Suprapubic skin (tissue), 4 donors: ENCODE data around the gene LMX1A.

Experiments
- EP300 ChIP-seq: sonication (generic); formaldehyde crosslinking; IDR thresholded peaks from one replicate; pipeline ENCODE4 v1.6.1; 2017; ENCODE audit warnings: antibody characterized with exemption
- POLR2A ChIP-seq, 2 donors: fragments of 450-650 bp; IDR thresholded peaks; one replicate each; pipeline ENCODE4 v1.6.1; 2017; ENCODE audit warnings: antibody characterized with exemption in 2 of 2, mild to moderate bottlenecking in 2 of 2, moderate library complexity in 2 of 2
- POLR2AphosphoS5 ChIP-seq, 3 donors: sonication (generic); formaldehyde crosslinking; IDR thresholded peaks; one replicate each; pipeline ENCODE4 v1.6.1; 2017; ENCODE audit warnings: antibody characterized with exemption in 3 of 3
- TF ChIP-seq, protein P1 (sequence below), 2 donors: fragments of 200-600 bp in 1 of 2; fragments of 450-650 bp in 1 of 2; sonication (generic) in 1 of 2; IDR thresholded peaks; one replicate each; pipeline ENCODE4 v1.5.1; 2016 to 2019; ENCODE audit warnings: antibody characterized with exemption in 2 of 2, mild to moderate bottlenecking in 1 of 2, moderate library complexity in 1 of 2

DNA sequence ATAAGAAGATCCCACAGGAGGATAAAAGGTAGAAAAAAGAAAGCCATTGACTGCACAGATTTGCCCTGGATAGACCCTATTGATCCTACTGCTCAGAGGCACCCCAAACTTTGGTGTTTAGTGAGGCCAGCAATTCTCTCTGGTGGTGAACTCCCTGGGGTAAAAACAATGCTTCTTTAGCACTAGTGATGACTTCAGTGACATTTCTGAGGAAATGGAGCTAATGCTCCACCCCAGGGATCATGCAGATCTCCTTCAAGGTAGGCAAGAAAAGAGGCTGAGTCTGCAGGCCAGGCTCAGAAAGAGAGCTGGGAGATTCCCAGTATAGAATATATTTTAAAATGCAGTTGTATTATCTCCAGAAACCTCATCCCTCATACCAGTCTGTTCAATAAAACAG lies 140.3 kb downstream of the LMX1A start:
- no peak for TF ChIP-seq EP300
- TF ChIP-seq, protein P1, sequence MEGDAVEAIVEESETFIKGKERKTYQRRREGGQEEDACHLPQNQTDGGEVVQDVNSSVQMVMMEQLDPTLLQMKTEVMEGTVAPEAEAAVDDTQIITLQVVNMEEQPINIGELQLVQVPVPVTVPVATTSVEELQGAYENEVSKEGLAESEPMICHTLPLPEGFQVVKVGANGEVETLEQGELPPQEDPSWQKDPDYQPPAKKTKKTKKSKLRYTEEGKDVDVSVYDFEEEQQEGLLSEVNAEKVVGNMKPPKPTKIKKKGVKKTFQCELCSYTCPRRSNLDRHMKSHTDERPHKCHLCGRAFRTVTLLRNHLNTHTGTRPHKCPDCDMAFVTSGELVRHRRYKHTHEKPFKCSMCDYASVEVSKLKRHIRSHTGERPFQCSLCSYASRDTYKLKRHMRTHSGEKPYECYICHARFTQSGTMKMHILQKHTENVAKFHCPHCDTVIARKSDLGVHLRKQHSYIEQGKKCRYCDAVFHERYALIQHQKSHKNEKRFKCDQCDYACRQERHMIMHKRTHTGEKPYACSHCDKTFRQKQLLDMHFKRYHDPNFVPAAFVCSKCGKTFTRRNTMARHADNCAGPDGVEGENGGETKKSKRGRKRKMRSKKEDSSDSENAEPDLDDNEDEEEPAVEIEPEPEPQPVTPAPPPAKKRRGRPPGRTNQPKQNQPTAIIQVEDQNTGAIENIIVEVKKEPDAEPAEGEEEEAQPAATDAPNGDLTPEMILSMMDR (IDR thresholded peaks at IDR 0.05) = no peak
- no peak for TF ChIP-seq POLR2AphosphoS5 (IDR thresholded peaks at IDR 0.05)
- no peak for TF ChIP-seq POLR2A (IDR thresholded peaks at IDR 0.05)
